ENCODE data around the gene FUBP3.

- TF ChIP-seq CTCF (IDR thresholded peaks at IDR 0.05) (no peak), POLR2A (IDR thresholded peaks at IDR 0.05) (no peak), EP300 (IDR thresholded peaks at IDR 0.05) (no peak)
Measured at GRCh38 chr9:130583271-130583670, 3.9 kb downstream of the FUBP3 start.

Data from tibial nerve (tissue), 4 donors.